GF-D8 (cell line): ENCODE measurements around the gene HEYL.

Experiments used
- DNase-seq: peaks from one replicate; lab custom pipeline; 2025; lab: John Stamatoyannopoulos, UW

HEYL gene

DNA sequence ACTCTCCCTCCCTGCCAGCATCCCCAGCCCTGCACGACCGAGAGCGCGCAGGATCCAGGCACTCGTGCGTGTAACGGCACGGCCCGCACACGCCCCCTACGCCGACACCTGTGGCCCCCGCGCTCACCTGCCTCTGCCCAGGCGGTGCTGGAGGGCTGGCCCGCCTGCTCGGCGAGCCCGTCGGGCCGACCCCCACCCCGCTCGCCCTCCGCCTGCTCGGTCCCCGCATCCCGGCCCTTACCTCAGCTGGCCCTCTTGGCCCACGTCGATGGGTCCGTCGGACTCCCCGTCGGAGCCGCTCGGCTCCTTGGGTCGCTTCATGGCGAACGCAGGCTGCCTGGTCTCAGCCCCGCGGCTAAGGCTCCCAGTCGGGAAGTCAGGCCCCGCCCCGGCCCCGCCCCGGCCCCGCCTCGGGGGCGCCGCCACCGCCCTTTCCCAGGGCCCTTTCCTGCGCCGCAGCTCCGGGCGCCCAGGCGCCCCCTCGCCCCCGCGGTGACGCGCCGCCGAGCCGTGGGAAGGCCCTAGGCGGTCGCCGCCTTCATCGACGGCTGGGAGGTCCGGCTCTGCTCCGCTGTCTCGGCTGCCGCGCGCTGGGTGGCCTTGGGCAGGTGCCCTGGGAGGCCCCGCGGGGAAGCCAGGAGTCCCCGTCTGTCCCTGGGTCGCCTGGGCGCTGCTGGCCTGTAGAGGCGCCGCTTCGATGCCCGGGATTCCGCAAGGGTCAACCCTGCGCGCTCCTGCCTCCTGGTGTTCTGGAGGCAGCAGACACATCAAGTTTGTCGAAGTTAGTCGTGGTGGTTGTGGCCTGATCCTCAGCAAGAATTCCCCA lies at the start of gene HEYL:
HEYL (minus strand) TSS at position 339 of the 826 bp plus-strand sequence; CDS start at position 321, 18 bp downstream.
- DNase-seq: no peak

DNA sequence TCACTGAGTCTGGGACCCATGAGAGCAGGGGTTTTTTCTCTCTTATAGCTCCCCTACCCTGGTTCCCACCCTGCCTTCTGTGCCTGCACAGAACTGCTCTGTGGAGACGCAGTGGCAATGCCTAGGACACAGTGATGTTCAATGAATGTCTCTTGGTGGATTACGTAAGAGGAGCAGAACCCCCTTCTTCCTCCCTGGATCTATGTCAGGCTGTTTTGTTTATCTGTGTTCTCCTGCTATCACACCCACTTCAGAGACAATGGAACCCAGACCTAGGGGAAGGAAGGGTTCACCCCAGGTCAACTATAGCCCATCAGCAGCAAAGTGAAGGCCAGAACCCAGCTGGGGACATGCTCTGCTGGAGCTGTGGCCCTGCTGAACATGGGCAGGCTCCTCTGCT lies 49.8 kb upstream of the HEYL start:
- no peak for DNase-seq

DNA sequence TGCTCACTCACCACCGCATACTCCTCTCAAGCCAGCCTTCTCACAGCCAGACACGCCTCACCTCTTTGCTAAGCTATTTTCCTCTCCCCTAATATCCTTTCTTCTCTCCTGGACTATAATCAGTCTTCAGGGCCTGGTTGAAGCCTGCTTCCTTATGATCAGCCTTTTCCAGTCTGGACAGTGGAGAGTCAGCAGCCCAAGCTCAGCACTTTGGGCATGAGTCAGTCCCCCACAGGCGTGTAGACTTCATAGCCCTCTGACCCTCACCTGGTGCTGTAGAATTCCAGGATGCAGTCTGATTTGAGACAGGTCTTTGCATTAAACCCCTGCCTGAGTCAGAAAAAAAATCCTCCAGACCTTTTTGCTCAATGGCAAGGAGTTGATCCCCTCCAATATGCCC lies 49.3 kb upstream of the HEYL start:
- DNase-seq: no peak

DNA sequence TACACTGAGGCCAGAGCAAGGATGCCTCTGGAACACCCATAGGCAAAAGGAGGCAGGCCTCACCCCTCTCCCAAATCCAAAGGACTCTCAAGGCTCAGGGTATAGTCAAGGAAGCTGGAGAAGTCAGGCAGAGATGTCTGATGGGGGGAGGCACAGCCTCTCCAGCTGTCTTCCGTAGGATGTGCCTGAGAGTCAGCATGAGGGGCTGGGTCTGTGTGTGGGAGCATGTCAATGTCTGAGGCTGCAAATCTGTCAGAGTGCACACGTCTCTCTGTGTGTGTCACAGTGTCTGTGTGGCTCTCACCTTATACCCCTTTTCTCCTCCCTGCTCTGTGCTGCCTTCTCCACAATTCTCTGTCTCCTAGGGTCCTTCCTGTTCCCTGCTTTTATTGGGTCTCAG lies 47.8 kb upstream of the HEYL start:
- no peak for DNase-seq

DNA sequence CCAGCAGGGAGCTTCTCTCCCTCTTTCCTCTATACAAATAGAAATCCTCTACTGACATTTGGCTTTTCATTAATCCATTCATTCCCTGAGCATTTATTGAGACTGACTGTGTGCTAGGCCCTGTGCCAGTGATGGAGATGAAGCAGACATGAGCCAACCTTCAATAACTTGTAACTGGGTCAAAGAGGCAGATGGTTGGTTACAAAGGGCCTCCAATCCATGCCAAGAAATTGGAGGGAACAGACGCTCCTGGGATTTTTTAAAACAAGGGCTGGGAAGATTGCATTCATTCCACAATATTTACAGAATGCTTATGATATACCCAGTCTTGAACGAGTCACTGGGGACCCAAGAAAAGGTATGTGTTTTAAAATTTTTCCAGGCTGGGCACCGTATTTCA lies 45.6 kb upstream of the HEYL start:
- no peak for DNase-seq

DNA sequence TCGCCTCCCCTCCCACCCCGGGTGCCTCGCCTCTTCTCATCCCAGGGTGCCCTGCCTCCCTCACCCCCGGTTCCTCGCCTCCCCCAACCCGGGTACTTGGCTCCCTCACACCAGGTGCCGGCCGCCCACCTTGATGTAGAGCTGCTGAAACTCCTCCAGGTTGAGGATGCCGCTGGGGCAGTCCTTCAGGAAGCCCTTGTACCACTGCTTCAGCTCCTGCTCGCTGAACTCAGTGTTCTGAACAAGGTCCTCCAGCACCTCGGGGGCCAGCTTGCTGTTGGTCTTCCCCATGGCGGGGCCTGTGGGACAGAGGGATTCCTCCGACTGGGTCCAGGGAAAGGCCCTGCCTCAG lies 44.8 kb upstream of the HEYL start:
- DNase-seq: no peak

DNA sequence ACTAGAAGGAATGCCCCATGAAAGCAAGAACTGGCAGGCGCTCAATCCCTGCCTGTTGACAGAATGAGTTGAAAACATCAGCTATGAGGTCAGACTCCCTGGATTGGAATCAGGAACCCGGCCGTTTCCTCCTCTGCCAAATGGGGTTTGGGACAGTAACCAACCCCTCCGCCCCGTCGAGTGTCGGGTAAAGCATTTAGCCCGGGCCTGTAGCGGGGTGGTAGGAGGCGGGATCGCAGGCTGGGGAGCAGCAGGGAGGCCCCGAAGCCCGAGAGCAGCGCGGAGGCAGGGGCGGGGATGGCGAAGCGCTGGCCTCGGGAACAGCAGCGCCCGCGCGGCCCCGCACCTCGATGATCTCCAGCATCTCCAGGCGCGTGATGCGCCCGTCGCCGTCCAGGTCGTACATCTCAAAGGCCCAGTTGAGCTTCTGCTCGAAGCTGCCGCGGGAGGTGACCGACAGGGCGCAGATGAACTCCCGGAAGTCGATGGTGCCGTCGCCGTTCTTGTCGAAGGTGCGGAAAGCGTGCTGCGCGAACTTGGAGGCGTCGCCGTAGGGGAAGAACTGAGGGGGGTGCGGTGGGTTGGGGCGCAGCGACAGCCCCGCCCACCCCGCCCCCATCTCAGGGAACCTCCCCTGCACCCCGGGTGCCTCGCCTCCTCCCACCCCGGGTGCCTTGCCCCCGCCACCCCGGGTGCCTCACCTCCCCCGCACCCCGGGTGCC lies 44.3 kb upstream of the HEYL start:
- DNase-seq: no peak

DNA sequence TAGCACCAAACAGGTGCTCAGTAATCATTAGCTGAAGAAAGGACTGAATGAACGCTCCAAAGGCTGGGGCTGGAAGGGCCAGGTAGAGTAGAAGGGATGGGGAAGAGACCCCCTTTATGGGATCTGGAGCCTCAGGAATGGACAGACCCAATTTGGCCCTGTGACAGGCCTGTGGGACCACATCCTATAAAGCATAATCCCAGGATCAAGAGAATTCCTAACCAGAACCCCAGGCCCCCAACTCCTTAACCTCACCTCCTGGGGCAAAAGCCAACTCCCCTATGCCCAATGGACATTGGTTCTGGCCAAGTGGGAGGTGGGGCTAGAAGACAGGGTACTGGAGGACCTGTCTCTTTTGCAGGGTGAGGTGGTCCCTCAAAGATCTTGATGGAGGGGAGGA lies 42.6 kb upstream of the HEYL start:
- no peak for DNase-seq

DNA sequence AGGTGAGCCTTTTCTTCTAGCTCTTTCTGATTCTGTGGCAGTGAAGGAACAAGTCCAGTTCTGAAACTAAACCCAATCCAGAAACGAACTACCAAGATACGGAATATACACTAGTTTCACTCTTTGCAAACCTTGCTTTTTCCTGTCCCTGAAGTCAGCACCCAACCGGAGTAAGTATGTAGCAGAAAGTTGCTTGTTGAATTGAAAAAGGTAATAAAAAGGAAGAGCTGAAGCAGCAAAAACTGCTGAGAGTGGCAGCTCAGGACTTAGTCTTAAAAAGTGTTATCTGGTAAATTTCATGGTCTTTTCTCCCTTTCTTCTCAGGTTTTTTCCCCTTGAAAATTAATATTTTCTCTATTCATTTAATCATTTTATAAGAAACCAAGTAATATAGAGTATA lies 41.9 kb upstream of the HEYL start:
- no peak for DNase-seq

DNA sequence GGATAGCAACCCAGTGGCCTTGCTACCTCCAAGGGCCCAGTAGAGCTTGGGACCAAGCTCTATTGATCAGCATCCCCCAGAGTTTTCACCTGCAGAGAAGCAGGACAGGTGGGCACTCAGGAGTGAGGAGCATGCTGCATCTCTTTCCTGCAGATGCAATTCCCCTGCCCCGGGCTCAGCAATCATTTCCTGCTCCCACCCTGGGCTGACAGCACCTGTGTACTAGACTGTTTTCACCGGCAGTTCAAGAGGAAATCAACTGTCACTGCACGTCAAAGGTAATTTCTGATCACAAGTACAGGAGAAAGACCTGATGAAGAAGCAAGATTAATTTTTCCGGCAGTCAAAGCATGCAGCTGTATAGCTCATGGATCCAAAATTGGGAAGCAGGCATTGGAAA lies 41.3 kb upstream of the HEYL start:
- no peak for DNase-seq

DNA sequence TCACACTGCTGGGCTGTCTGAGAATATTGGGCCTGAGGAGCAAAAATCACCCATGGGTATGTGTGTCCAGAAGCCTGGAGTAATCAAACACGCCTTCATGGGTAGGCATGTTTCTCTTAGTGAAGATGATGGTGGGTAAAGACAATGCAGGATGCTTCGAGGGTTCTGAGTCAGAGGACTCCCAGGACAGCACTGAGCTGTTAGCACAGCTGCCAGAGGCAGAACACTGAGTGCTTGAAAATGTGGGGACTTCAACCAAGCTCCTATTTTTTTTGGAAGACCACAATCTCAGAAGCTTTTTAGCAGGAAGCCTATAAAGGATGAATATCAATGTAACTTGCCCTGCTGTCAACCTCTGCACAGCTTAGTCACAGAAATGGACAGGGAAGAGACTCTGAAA lies 40.4 kb upstream of the HEYL start:
- DNase-seq: no peak

DNA sequence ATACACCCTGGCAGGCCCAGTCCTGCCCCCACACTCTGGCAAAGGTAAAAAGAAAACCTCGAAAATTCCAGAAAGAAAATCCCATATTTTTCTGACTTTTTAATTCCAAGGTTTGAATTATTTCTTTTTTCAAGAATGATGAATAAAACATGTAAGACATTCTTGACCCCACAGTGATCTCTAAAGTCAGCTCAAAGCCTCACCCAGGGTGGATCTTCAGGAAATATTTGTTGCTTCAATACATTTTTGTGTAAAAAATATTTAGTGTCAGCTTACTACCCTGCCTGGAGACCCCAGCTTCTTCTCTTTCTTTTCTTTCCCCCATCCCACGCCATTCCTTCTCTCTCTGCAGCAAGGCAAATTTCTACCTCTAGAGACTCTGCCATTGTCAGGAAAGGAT lies 39.4 kb upstream of the HEYL start:
- DNase-seq: no peak

DNA sequence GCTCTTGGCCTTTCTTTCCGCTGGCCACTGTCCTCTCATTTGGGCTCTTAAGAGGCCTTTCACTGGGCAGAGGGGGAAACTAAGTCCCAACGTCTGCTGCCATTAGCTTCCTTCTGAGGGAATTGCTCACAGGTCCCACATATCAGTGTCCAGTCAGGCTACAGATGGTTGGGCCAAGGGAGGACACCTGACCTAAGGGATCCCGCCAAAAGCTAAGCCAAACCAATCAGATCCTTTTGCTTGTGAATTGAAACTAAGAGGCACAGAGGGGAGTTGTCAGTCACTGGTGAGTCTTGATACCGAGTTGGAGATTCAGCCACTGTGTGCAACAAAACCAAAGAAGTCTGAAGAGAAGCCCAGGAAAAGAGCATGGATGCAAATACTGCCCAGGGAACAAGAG lies 38.2 kb upstream of the HEYL start:
- DNase-seq: no peak

DNA sequence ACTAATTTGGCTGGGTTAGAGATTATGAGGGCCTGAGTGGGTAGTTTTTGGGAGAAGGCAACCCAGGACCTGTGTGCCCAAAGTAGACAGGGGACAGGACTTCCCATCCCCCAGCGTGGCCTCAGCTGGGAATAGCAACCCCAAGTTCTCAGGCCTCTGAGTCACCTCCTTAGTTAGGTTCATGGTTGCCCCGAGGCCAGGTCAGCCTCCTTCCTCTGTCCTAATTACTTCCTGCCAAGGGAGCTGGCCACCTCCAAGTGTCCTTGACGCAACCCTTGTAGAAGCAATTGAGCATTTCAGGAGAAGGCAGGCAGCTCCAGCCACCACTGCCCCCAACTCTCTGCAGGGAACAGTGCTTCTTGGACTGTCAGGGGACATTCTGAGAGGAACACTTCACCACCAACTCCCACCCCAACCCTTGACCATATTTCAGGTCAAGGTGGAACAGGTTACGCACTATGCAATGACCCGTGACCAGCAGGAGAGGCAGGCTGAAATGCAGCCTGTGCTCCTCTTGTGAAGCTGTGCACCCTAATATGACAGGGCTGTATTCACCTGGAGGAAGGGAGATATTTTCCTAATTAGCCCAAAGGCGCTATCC lies 37.6 kb upstream of the HEYL start:
- DNase-seq: no peak

DNA sequence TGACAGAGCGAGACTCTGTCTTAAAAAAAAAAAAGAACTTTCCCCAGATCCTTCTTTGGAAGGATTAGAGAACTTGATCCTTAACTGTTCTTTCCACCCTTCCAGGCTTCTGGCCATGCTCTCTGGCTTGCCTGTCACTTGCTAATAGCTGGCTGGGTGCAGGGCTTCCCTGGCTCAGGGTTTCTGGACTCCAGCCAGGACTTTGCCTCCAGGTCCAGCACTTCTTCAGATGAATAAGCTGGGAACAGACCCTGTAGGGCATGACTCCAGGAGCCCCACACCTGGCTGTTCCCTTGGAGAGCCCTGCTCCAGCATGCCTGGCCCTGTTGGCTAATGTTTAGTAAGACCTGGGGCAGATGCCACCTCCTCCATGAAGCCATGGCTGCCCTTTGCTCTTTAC lies 35.8 kb upstream of the HEYL start:
- DNase-seq: no peak

DNA sequence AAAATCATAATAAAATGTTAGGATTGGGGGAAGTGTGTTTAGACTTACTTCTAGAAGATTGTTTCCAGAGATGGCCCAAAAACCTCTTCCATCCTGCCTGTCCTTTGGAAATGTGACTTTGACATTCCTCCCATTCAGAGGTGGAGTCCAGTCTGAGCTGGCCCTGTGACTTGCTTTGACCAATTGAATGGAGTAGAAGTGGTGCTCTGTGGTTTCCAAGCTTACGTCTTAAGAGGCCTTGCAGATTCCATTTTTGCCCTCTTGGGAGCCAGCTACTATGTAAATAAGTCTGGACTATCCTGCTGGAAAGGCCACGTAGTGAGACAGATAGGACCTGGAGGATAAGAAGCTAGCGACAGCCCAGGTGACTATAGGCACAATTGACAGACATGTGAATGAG lies 33.8 kb upstream of the HEYL start:
- DNase-seq: no peak

DNA sequence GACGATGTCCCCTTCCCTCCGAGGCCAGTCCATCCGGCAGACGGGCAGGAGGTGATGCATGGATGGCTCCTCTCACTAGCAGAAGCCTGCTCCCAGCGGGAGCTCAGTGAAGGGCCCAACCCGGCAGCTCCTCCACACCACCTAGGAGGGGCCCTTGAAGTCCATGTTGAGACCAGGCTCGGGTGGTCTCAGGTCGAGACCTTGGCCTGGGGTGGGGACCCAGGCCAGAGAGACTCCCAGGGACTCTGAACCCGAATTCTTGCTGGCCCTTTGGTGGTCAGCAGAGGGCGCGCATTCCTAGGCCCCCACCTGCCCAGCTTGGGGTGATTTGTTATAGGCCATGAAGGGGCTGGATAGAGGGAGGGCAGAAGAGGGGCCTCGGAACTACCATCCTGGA lies 33.1 kb upstream of the HEYL start:
- DNase-seq: no peak

DNA sequence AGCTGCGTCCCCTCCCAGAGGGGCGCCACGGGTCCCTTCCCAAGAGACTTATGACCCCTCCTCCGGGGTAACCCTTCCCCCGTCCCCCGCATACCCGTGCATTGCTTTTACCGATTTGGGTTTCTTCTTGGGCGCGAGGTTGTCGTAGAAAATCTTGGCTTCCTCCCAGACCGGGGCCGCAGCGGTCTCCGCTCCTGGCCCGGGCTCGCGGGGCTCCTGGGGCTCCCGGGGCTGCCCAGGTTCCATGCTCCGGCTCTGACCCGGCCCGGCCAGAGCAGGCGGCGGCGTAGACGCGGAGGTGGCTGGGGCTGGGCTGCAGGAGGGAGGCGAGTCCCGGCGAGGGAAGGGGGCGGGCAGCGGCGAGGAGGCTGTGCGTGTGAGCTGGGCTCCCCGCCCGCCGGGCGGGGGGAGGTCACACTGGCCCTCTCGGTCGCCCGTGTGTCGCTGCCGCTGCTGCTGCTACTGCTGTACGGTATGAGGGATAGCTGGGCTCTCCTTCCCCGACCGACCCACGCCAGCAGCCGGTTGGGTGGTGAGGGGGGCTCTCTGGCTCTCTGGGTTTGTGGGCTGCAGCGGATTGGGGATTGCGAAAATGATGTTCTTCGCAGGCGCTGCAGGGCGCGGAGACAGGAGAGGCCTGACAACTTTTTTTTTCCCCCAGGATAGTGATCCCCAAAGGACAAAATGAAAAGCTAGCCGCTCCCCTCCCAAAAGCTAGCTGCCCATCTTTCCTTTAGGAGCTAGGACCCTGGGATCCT lies 32.5 kb upstream of the HEYL start, which contains the start of gene NT5C1A:
NT5C1A (minus strand) TSS at position 315 of the 758 bp plus-strand sequence; CDS start at position 246, 69 bp downstream.
- no peak for DNase-seq

DNA sequence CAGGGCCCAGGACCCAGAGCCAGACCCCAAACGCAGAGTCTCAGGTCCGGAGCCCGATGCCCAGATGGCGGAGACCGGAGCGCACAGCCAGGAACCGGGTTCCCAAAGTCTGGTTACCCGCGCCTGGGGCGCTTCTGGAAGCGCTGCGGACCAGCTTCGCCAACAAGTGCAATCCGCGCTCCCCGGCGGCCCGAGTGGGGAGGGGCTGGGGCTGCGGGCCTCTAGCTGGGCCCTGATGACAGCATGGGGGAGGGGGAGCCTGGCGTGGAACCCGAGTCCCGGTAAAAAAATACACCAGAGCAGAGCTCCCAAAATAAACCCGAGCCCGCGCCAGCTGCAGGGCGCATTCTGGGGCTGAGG lies 32.0 kb upstream of the HEYL start:
- no peak for DNase-seq

DNA sequence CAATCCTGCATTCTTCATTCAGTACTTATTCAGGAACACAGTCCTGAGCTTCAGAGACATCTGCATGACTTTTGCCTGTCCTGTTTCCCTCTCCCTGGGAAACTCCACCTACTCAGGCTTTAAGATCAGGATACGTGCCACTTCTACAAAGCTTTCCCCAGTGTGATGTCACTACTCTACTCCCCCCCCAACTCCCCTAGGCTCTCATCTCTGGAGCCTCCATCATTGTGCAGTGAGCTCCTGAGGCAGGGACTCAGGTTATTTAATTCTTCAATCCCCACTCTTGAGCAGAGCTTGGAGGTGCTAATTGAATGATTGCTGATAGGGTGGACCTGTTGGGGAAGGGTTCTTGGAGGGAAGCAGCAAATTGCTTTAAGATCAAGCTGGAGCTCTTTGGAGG lies 31.2 kb upstream of the HEYL start:
- DNase-seq: no peak

DNA sequence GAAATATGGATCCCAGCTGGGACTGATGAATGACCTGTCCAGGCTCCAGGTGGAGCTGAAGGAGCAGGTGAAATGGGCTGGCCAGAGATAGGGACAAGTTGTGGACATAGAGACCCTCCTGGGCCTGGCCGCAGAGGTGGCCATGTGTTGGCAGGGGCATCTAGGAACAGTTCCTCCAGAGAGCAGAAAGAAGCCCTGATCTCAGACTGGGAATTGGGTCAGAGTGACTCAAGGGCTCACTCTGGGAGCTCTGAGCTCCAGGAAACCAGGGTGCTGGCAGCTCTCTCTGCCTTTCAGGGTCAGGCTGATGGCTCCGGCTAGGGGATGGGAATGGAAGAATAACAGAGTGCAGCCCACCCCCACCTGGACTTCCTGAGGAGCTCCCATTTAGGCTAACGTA lies 29.5 kb upstream of the HEYL start:
- no peak for DNase-seq

DNA sequence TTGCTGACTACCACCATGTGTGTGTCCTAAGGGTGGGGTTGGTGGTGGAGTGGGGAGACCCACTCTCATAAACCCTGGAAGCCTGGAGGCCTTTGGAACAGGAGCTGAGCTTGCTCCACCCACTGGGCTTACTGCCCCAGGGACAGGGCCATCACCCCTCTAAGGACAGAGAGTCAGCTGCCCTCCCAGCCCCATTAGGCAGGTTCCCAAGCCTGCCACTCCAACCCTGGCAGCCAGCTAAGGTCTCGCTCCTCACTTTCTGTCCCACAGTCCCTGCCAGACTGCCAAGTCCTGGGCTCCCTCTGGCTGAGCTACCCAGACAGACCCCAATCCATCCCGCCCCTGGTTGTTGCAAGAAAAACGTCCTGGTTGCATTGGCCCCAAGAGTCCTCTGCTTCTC lies 28.7 kb upstream of the HEYL start:
- no peak for DNase-seq

DNA sequence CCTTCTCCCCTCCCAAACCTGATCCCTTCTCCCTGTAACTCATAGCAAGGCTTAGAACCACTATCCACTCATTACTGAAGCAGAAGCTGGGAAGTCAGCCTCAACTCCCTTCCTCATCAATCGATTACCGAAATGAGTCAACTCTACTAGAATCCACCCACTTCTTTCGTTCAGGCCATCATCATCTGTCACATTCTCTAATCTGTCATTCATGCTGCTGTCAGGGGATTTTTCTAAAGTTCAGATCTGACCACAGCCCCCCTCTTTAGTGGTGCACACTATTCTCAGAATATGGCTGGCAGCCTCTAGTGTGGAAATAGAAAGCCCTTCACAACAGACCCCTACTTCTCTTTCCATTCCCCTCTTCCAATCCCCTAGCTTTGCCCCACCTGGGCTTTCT lies 27.3 kb upstream of the HEYL start:
- DNase-seq: no peak
